HepG2 (cell line): ENCODE data around the gene MIA2. TPM values are rescaled to one million over a fixed set of nuclear protein-coding genes. Genes with fewer than 3 reads are reported as not detected.

Experiments
- AKNA ChIP-seq: sonication (generic); formaldehyde crosslinking; IDR thresholded peaks from 2 replicates; pipeline ENCODE4 v1.4.0; 2020; ENCODE audit warnings: missing genetic modification reagents, borderline replicate concordance
- CBFB ChIP-seq: sonication (generic); formaldehyde crosslinking; IDR thresholded peaks from 2 replicates; pipeline ENCODE4 v1.4.0; 2020; ENCODE audit warnings: missing genetic modification reagents
- EZH2 ChIP-seq: conservative IDR thresholded peaks from 2 replicates; pipeline ENCODE4 v1.6.1; 2012; ENCODE audit warnings: mild to moderate bottlenecking, low read depth, low read length, moderate library complexity
- KMT2B ChIP-seq: IDR thresholded peaks from 2 replicates; pipeline ENCODE4 v1.6.1; 2016; ENCODE audit warnings: missing genetic modification reagents, missing compliant biosample characterization
- NCOR1 ChIP-seq: fragments of 200-600 bp; sonication (generic); IDR thresholded peaks from 2 replicates; pipeline ENCODE4 v1.7.0; 2017; ENCODE audit warnings: antibody characterized with exemption, low read length, borderline replicate concordance
- SMARCE1 ChIP-seq: fragments of 450-650 bp; IDR thresholded peaks from 2 replicates; pipeline ENCODE4 v1.6.1; 2017; ENCODE audit warnings: borderline replicate concordance
- SOX5 ChIP-seq: IDR thresholded peaks from 2 replicates; pipeline ENCODE4 v1.6.1; 2016; ENCODE audit warnings: borderline replicate concordance
- ZNF546 ChIP-seq: sonication (generic); formaldehyde crosslinking; conservative IDR thresholded peaks from 2 replicates; pipeline ENCODE4 v1.8.1; 2023; ENCODE audit warnings: mild to moderate bottlenecking, missing genetic modification reagents
- ZNF564 ChIP-seq: sonication (generic); formaldehyde crosslinking; IDR thresholded peaks from 2 replicates; pipeline ENCODE4 v1.8.1; 2023; ENCODE audit warnings: mild to moderate bottlenecking, missing genetic modification reagents
- ZNF574 ChIP-seq: sonication (generic); formaldehyde crosslinking; IDR thresholded peaks from 2 replicates; pipeline ENCODE4 v1.4.0; 2020; ENCODE audit warnings: missing genetic modification reagents
- ZNF781 ChIP-seq: sonication (generic); formaldehyde crosslinking; IDR thresholded peaks from 2 replicates; pipeline ENCODE4 v1.5.1; 2020; ENCODE audit warnings: borderline replicate concordance, mild to moderate bottlenecking, missing genetic modification reagents; ENCODE audit errors: not compliant biosample characterization
- polyA plus RNA-seq, 8 experiments: library from polyadenylated mRNA; depleted of rRNA in 3 of 8; stranded (reverse) in 7 of 8; unstranded in 1 of 8; fragments of >200 nt; fragmentation: Illumina TruSeq in 4 of 8; extraction: Trizol in 4 of 8; gene quantifications; 2 replicates each; pipeline versions ENCODE4 v1.2.1 to v1.2.3, GENCODE V29; 2011 to 2016; ENCODE audit warnings: low read depth in 4 of 8, missing spikeins in 1 of 8, mixed read lengths in 1 of 8; ENCODE audit not compliant: insufficient read depth in 1 of 8
- total RNA-seq, 5 experiments: library from RNA; depleted of rRNA; stranded (reverse); fragments of >200 nt; fragmentation: Illumina TruSeq; extraction: Trizol; gene quantifications; 2 replicates each; pipeline ENCODE4 v1.2.3, GENCODE V29; 2016; ENCODE audit warnings: low read depth in 1 of 5

MIA2 gene
- total and polyA plus RNA-seq, 2 of the 13 experiments (the other 11 are each of a cell fraction or from before 2014, with no cell fraction given), result 134 to 158 TPM

- TF ChIP-seq AKNA (CRISPR knock-in tag) (no peak), SMARCE1 (no peak), KMT2B (CRISPR knock-in tag) (no peak), ZNF546 (no peak), ZNF574 (CRISPR knock-in tag) (no peak), NCOR1 (peak; percentile 42; the same call in 1 of the 2 replicates), ZNF781 (CRISPR knock-in tag) (no peak), CBFB (CRISPR knock-in tag) (no peak), ZNF564 (CRISPR knock-in tag) (no peak), EZH2 (no peak), SOX5 (CRISPR knock-in tag) (peak; percentile 31; the same call in 1 of the 2 replicates)
Measured at GRCh38 chr14:39251547-39251946, 17.8 kb downstream of the MIA2 start (continued).
